Measurements from ENCODE around the gene PPARA.

DNA sequence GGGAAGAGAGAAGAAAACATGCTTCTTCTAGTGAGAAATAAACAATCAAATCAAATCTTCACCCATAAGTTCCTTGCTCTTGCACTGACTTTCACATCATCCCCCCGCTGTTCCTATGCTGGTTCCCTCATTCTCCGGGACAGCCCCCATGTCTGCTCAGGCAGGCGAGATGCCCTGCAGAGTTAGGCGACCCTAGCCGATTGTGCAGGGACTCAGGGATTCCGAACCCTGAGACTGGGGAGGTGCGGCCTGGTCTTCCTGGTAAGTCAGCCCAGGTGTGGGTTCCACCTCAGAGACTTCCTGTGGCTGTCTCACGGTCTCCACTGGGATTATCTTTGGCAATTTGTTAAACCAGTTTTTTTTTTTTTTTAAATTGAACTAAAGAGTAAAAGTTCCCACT lies 124.1 kb downstream of the PPARA start:
- TF ChIP-seq, protein P1, sequence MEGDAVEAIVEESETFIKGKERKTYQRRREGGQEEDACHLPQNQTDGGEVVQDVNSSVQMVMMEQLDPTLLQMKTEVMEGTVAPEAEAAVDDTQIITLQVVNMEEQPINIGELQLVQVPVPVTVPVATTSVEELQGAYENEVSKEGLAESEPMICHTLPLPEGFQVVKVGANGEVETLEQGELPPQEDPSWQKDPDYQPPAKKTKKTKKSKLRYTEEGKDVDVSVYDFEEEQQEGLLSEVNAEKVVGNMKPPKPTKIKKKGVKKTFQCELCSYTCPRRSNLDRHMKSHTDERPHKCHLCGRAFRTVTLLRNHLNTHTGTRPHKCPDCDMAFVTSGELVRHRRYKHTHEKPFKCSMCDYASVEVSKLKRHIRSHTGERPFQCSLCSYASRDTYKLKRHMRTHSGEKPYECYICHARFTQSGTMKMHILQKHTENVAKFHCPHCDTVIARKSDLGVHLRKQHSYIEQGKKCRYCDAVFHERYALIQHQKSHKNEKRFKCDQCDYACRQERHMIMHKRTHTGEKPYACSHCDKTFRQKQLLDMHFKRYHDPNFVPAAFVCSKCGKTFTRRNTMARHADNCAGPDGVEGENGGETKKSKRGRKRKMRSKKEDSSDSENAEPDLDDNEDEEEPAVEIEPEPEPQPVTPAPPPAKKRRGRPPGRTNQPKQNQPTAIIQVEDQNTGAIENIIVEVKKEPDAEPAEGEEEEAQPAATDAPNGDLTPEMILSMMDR (conservative IDR thresholded peaks at IDR 0.05; ENCODE audit: low read length) = no peak
- TF ChIP-seq EZH2phosphoT487 (IDR thresholded peaks at IDR 0.05; ENCODE audit: borderline replicate concordance, low read depth, low read length) = no peak
